Adipocyte (in vitro differentiated cells): Measurements from ENCODE around the gene GTSE1.

ENCODE experiments used
- DNase-seq: peaks from one replicate; pipeline ENCODE4 v3.0.0-alpha.2; 2015; ENCODE audit warnings: low read depth
- H3K27me3 ChIP-seq: replicated peaks from 2 replicates; pipeline ENCODE4 v1.7.0; 2013; ENCODE audit warnings: mild to moderate bottlenecking, low read length, moderate library complexity; ENCODE audit not compliant: control insufficient read depth, insufficient read depth
- H3K36me3 ChIP-seq: 2 replicates; pipeline ENCODE4 v1.7.0; 2013; ENCODE audit warnings: low read length, mild to moderate bottlenecking, moderate library complexity; ENCODE audit not compliant: control insufficient read depth, insufficient read depth, severe bottlenecking
- H3K4me1 ChIP-seq: 2 replicates; pipeline ENCODE4 v1.7.0; 2013; ENCODE audit warnings: mild to moderate bottlenecking, low read length, moderate library complexity; ENCODE audit not compliant: control insufficient read depth, insufficient read depth
- H3K4me3 ChIP-seq: 2 replicates; pipeline ENCODE4 v1.7.0; 2013; ENCODE audit warnings: mild to moderate bottlenecking, low read length, moderate library complexity
- H3K9ac ChIP-seq: 2 replicates; pipeline ENCODE4 v1.7.0; 2013; ENCODE audit warnings: mild to moderate bottlenecking, low read length, moderate library complexity
- H3K9me3 ChIP-seq: 2 replicates; pipeline ENCODE4 v1.7.0; 2013; ENCODE audit warnings: mild to moderate bottlenecking, low read length, moderate library complexity; ENCODE audit not compliant: control insufficient read depth

The GTSE1 gene

DNA sequence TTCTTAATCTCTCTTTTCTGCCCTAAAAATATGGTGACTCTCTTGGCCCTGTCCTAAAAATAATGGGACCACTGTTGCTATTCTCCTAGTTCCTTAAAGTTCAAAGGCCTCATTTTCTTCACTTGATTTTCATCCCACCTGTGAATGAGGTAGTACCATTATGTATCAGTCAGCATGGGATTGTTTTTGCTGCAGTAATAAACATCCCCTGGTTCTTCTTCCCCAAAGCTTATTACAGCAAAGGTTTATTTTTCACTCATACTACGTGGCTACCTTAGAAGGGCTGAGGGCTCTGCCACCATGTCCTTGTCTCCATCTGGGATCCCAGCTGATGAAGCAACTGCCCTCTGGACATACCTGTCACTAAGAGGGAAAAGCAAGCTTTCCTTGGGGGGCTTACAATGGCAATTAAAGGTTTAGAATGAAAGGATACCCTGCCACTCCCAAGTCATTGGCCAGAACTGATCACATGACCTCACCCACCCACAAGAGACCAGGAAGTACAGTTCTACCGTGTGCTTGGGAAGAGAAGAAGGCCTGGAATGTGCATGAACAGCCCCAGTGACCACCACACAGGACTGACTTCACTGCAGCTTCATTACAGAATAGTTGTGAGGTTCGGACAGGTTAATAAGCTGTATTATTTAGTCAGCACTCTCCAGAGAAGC, 21.1 kb upstream of the GTSE1 start:
- no peak for DNase-seq
- H3K4me1 ChIP-seq = no peaks in the 10 kb centered on the region
- no peak overlapping the region for H3K9ac ChIP-seq
- H3K9me3 ChIP-seq = no peaks in the 10 kb centered on the region
- no peaks in the 10 kb centered on the region for H3K27me3 ChIP-seq
- H3K4me3 ChIP-seq = no peak overlapping the region
- peaks cover 84% of the 10 kb centered on the region for H3K36me3 ChIP-seq

DNA sequence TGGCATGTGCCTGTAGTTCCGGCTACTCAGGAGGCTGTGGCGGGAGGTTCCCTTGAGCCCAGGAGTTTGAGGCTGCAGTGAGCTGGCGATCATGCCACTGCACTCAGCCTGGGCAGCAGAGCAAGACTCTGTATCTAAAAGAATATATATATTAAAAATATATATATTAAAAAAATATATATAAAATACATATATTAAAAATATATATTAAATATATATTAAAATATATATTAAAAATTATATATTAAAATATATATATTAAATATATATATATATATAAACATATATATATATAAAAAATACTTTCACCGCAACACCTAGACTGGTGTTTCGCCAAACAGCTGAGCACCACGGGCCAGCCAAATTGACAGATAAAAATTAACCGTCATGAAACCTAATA, 20.1 kb upstream of the GTSE1 start:
- no peak overlapping the region for H3K4me3 ChIP-seq
- peaks cover 93% of the 10 kb centered on the region for H3K36me3 ChIP-seq
- no peak overlapping the region for H3K9ac ChIP-seq

DNA sequence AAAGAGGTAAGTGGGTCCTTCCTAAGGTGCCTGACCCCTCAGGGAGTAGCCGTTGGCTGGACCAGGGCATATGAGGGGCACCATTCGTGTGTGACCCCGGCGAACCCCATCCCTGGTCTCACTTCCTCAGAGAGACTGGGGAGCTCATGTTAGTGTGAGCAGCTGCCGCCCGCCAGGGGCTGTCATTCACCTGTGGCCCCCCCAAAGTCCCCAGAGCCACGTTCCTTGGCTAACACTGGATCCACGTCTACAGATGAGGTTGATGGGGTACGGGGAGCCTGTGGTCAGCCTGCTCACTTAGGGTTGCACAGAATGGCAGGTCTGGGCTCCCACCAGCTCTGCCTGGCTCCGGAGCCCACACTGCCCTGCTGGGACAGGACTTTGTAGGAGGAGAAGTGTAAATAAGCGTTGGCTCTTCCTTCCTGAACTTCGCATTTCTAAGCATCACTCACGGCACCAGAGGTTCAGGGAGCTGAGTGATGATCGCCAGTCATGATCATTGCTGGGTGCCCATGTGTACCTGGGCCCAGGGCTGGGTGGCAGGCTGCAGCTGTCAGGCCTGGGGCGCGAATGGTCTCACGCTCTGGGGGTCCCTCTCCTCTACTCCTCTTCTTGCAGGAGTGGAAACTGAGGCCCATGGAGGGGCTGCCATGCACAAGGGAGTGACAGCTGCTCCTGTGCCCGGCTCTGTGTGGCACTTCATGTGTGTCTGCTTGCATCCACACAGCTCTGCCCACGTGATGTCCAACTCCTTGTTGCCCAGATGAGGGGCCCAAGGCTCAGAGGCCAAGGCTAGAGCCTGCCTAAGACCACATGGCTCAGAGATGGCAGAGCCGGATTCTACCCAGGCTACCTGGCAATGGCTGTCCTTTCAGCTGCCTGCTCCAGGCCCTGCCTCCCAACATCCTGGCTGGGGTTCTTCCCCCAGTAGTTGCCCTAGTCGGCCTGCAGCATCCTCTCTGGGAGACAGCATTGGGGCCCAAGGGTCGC, 17.7 kb upstream of the GTSE1 start:
- no peak overlapping the region for H3K9ac ChIP-seq
- H3K4me1 ChIP-seq = no peaks in the 10 kb centered on the region
- no peak overlapping the region for H3K4me3 ChIP-seq
- H3K9me3 ChIP-seq = no peaks in the 10 kb centered on the region
- H3K27me3 ChIP-seq = no peaks in the 10 kb centered on the region
- H3K36me3 ChIP-seq = peaks cover 84% of the 10 kb centered on the region
- no peak for DNase-seq

More for the DNA sequence above, 20.1 kb upstream of the GTSE1 start:
- DNase-seq = no peak
- no peaks in the 10 kb centered on the region for H3K4me1 ChIP-seq
- no peaks in the 10 kb centered on the region for H3K9me3 ChIP-seq
- no peaks in the 10 kb centered on the region for H3K27me3 ChIP-seq

DNA sequence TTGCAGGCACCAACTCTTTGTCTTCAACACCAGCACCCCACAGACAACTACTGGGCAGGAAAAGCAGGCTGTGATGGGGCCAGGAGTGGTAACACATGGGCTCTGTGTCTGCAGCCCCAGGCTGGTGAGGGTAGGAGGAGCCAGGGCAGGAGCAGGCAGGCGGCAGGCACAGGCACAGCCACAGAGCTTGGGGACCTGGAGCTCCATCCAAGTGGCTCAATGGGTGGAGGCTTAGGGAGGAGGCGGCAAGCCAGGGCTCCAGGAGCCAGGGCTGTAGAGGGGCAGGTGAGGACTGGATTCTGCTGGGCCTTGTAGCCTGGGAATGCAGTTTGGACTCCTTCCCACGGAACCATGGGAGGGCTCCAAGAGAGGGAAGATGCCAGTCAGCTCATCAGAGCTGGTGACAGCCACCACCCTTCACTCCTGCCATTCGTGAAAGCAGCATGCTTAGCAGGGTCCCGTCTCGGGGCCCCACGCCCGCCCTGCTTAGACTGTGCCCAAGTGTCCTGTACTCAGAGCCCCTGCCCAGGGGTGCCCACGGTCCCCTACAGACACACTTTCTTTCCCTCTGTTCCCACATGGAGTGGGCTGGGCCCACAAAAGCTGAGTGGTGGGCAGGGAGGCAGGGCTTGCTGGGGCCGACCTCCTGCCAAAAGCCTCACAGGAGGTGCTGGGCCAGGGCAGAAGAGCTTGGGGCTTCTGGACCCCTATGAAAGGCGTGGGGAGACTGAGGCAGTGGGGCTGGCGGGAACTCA, 16.4 kb upstream of the GTSE1 start:
- H3K4me3 ChIP-seq = no peak overlapping the region
- peaks cover 86% of the 10 kb centered on the region for H3K36me3 ChIP-seq

DNA sequence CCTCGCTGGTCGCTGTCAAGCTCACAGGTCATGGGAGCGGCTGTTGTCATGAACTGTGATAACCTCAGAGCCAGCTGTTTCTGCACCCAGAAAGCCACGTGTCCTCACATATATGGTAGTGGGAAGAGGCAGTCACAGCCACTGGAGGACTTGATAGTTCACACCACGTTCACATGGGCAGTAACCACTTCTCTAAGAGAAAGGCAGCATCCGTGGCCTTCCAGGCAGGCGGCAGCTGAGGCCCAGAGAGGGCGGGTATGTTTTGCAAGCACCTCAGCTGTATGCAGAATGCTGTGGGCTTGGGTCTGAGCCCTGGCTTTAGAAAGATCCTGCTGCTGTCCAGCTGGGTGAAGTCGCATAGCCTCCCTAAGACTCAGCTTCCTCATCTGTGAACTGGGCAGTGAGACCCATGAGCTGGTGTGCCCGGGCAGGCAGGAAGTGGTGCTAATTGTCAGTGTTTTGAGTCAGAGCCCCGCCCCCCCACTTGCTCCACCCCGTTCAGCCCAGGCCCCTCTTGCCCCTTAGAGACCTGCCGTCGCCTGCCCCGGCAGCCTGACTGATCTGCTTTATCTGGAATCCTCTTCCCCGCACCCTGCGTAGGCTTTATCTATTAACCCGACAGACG, 15.6 kb upstream of the GTSE1 start:
- H3K9me3 ChIP-seq = no peaks in the 10 kb centered on the region
- H3K4me3 ChIP-seq = no peak overlapping the region
- peaks cover 7% of the 10 kb centered on the region for H3K4me1 ChIP-seq
- no peaks in the 10 kb centered on the region for H3K27me3 ChIP-seq
- H3K36me3 ChIP-seq = peaks cover 86% of the 10 kb centered on the region
- H3K9ac ChIP-seq = no peak overlapping the region
- no peak for DNase-seq

More for the DNA sequence above, 16.4 kb upstream of the GTSE1 start:
- Histone ChIP-seq H3K4me1 (peaks cover 7% of the 10 kb centered on the region), H3K27me3 (no peaks in the 10 kb centered on the region), H3K9me3 (no peaks in the 10 kb centered on the region), H3K9ac (no peak overlapping the region)
- no peak for DNase-seq

DNA sequence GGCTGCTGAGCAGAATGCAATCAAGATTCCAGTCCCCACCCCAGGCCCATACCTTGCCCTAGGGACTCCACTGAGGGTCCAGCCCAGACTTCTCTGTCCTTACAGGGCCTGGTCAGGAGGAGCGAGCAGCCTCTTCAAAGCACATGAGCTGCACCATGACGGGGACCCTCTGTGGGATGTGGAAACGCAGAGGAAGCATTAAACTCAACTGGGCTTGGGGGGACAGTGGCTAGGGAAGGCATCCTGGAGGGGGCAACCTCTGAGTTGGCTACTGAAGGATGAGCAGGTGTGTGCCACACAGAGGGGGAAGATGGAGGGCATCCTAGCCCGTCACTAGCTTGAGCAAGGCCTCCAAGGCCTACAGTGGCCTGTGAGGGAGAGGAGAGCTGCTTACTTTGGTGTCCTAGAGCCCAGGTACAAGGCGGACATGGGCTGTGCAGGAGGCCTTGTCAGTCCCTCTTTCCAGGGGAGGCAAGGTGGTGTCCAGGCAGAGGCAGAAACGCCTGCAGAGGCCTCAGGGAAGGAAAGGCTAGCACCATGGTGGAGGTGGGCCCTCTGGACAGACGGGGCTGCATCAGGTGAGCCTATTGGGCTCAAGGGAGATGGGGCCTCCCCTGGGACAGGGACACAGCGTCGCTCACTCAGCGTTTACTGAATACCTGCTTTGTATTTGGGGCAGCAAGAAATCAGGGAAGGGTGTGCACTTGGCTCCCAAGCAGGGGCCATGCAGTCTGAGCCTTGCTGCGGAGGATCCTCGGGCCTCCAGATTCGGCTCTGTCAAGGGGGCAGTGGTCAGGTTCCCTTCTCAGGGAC, 14.6 kb upstream of the GTSE1 start:
- peaks cover 7% of the 10 kb centered on the region for H3K4me1 ChIP-seq
- H3K36me3 ChIP-seq = peaks cover 89% of the 10 kb centered on the region
- H3K27me3 ChIP-seq = no peaks in the 10 kb centered on the region
- no peak for DNase-seq
- no peaks in the 10 kb centered on the region for H3K9me3 ChIP-seq
- H3K4me3 ChIP-seq = no peak overlapping the region
- no peak overlapping the region for H3K9ac ChIP-seq

DNA sequence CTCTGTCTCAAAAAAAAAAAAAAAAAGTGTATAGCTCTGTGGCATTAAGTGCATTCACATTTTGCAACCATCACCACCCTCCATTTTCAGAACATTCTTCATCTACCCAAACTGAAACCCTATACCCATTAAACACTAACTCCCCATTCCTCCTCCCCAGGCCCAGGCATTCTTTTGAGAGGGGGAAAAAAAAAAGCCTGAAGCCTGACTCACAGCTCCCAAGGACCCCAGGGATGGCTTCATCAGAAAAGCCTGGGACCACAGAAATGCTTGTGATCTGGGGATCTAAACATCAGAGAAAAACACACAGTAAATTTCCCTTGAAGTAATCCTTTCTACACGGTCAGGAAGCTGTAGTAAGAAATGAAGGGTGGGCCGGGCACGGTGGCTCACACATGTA, 10.7 kb upstream of the GTSE1 start:
- H3K9ac ChIP-seq = no peak overlapping the region
- H3K4me3 ChIP-seq = no peak overlapping the region
- peaks cover 90% of the 10 kb centered on the region for H3K36me3 ChIP-seq
- H3K4me1 ChIP-seq = peaks cover 7% of the 10 kb centered on the region
- H3K9me3 ChIP-seq = no peaks in the 10 kb centered on the region
- DNase-seq = peak; percentile 63
- H3K27me3 ChIP-seq = no peaks in the 10 kb centered on the region

DNA sequence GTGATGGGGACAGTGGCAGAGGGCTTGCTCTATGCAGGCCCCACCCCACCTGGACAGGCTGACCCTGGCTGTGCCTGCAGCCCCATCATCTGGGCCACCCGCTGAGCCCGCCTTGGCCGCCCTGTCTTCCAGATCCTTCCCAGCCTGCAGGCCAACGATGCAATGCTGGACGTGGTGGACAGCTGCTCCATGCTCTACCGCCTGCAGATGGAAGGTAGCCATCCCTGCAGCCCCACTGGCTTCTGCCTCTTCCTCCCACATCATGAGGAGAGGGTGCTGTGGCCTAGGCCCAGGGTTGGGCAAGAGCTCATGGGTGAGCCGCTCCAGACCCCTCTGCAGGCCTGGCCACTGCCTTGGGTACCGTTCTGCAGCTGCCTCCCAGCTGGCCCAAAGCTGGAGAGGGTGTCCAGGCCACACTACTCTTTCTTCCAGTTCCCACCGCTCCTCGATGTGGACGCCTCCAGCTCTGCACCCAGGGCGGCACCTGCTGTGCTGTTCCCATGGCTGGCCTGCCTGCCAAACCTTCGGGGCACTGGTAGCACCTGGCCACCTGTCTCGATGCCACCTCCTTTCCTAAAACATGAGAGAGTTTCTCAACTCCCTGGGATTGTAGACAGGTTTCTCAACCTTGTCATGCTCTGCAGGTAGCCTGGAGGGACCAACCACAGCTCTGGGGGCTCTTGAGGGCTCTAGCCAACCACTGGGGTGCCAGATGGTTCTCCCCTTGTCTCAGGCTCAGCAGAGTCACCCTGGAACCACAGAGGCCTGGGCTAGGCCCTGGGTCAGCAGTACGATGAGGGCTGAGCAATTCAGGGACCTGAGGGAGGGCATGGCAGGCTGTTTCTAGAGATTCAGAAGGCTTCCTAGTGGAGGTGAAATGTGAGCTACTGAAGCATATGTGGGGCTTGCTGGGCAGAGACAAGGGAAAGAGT, 9.5 kb upstream of the GTSE1 start:
- H3K9ac ChIP-seq = no peak overlapping the region
- no peaks in the 10 kb centered on the region for H3K9me3 ChIP-seq
- H3K4me3 ChIP-seq = no peak overlapping the region
- DNase-seq = no peak
- H3K27me3 ChIP-seq = no peaks in the 10 kb centered on the region
- H3K4me1 ChIP-seq = peaks cover 7% of the 10 kb centered on the region
- H3K36me3 ChIP-seq = peaks cover 86% of the 10 kb centered on the region

DNA sequence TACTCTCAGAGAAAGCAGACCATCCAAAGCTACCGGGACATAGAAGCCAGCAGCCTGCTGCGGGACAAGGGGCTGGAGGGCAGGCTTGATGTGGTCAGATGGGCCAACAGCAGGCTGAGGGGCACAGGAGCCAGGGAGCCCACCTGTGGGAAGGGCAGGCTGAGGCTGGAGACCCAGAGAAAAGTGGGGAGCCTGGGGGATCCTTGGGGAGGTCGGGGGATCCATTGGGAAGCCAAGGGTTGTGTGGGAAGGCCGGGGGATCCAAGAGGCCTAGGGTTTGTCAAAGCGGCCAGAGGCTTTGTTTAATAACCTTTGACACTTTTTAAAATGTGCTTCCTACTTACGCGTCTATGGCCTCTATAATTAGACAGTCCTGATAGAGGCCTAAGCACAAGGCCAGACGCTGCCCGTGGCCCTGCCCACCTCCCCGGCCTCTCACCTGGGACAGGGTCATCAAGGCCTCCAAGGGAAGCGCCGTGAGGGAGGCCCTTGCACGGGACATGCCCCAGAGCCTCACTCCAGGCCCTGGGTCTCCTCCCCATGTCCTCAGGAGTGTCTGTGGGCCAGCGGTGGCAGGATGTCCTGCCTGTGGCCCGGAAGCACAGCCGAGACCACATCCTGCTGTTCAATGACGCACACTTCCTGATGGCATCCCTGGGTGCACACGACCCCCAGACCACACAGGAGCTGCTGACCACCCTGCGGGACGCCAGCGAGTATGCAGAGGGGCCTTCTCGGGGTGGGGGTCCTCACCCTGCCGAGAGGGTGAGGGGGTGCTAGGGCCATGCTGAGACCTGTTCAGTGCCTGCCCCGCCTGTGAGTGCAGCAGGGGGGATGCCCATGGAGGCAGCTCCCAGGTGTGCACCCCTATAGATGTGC, 8.6 kb upstream of the GTSE1 start:
- Histone ChIP-seq H3K4me1 (peaks cover 7% of the 10 kb centered on the region), H3K4me3 (no peak overlapping the region), H3K9ac (no peak overlapping the region), H3K27me3 (no peaks in the 10 kb centered on the region), H3K36me3 (peaks cover 90% of the 10 kb centered on the region), H3K9me3 (no peaks in the 10 kb centered on the region)
- DNase-seq = no peak
